HepG2 (cell line): ENCODE measurements around the gene ERC1. TPM values are rescaled to one million over a fixed set of nuclear protein-coding genes. Genes with fewer than 3 reads are reported as not detected.

Experiments used
- ATAC-seq: fragments of 200-7000 bp; cut with Tn5 transposase; 3 replicates; pipeline ENCODE4 v1.9.1; 2020; ENCODE audit warnings: mild to moderate bottlenecking, moderate library complexity
- BruUV-seq: library from RNA; stranded (reverse); fragments of 400-500 nt; replicated peaks from 2 replicates; lab custom pipeline; 2021; lab: Mats Ljungman, UMichigan
- CTCF ChIA-PET: fragments of 300-600 bp; formaldehyde crosslinking; extraction: SDS; loops from one replicate; lab custom pipeline; 2021; ENCODE audit warnings: low total read pairs, inconsistent platforms, low intra/inter-chr PET ratio; lab: Yijun Ruan, JAX
- POLR2A ChIA-PET: fragments of 350-600 bp; sonication (Branson Sonifier 250); formaldehyde crosslinking; loops from one replicate; lab custom pipeline; 2020; ENCODE audit warnings: antibody characterized with exemption, inconsistent platforms; lab: Yijun Ruan, JAX
- DNase-seq: peaks from one replicate; pipeline ENCODE4 v3.0.0-alpha.2; 2015; ENCODE audit warnings: low spot score
- FAIRE-seq: peaks from 3 replicates; lab custom pipeline; 2011; peaks lifted over from hg19 to GRCh38; lab: Jason Lieb, UNC
- H2AFZ ChIP-seq: one replicate; pipeline ENCODE4 v1.6.1; 2011; ENCODE audit warnings: low read length, inconsistent platforms
- H3K27ac ChIP-seq: fragments of 300-600 bp; 3 replicates; pipeline ENCODE4 v1.8.0; 2011; ENCODE audit warnings: mixed run types, mild to moderate bottlenecking, mixed read lengths, low read length, inconsistent platforms; ENCODE audit not compliant: insufficient read depth; ENCODE audit errors: extremely low read length
- H3K27me3 ChIP-seq, 2 experiments: fragments of 200-600 bp in 1 of 2; 2 replicates in 1 of 2; 3 replicates in 1 of 2; pipeline versions ENCODE4 v1.6.0 to v1.8.0; 2011; ENCODE audit warnings: low read length in 2 of 2, mild to moderate bottlenecking in 2 of 2, moderate library complexity in 2 of 2, inconsistent platforms in 1 of 2; ENCODE audit not compliant: insufficient read depth in 2 of 2, control insufficient read depth in 1 of 2
- H3K36me3 ChIP-seq, 2 experiments: fragments of 200-600 bp in 1 of 2; replicated peaks in 1 of 2; 2 replicates in 1 of 2; 3 replicates in 1 of 2; pipeline versions ENCODE4 v1.5.1 to v1.8.0; 2011; ENCODE audit warnings: low read length in 2 of 2, inconsistent platforms in 1 of 2; ENCODE audit not compliant: insufficient read depth in 2 of 2, control insufficient read depth in 1 of 2
- H3K4me1 ChIP-seq: 2 replicates; pipeline ENCODE4 v1.5.1; 2012; ENCODE audit warnings: low read length, inconsistent platforms; ENCODE audit not compliant: insufficient read depth
- H3K4me2 ChIP-seq: 2 replicates; pipeline ENCODE4 v1.6.0; 2011; ENCODE audit warnings: low read depth, low read length, inconsistent platforms
- H3K4me3 ChIP-seq, 3 experiments: fragments of 200-600 bp in 1 of 3; sonication (generic), shearing (Covaris generic) in 1 of 3; replicated peaks in 1 of 3; 2 replicates each; pipeline ENCODE4 v1.5.1; 2011 to 2016; ENCODE audit warnings: low read length in 3 of 3, inconsistent platforms in 2 of 3, low read depth in 2 of 3, mild to moderate bottlenecking in 2 of 3, control low read depth in 1 of 3, mixed read lengths in 1 of 3; ENCODE audit not compliant: insufficient read depth in 1 of 3
- H3K79me2 ChIP-seq: one replicate; pipeline ENCODE4 v1.6.1; 2011; ENCODE audit warnings: low read length, inconsistent platforms; ENCODE audit not compliant: insufficient read depth
- H3K9ac ChIP-seq: 2 replicates; pipeline ENCODE4 v1.6.0; 2011; ENCODE audit warnings: mild to moderate bottlenecking, low read depth, low read length, inconsistent platforms; ENCODE audit not compliant: insufficient read depth
- H3K9me3 ChIP-seq: 2 replicates; pipeline ENCODE4 v1.5.1; 2012; ENCODE audit warnings: mild to moderate bottlenecking, low read length
- H4K20me1 ChIP-seq: 2 replicates; pipeline ENCODE4 v1.6.0; 2011; ENCODE audit warnings: inconsistent platforms, mild to moderate bottlenecking, low read length, moderate library complexity; ENCODE audit not compliant: insufficient read depth
- ATF2 ChIP-seq: sonication (generic); formaldehyde crosslinking; IDR thresholded peaks from 2 replicates; pipeline ENCODE4 v1.4.0; 2020; ENCODE audit warnings: missing genetic modification reagents
- ATF7-NPFF ChIP-seq: sonication (generic); formaldehyde crosslinking; IDR thresholded peaks from 2 replicates; pipeline ENCODE4 v1.8.1; 2023; ENCODE audit warnings: mild to moderate bottlenecking, low read depth, missing genetic modification reagents, moderate library complexity
- REL ChIP-seq: sonication (generic); formaldehyde crosslinking; conservative IDR thresholded peaks from 2 replicates; pipeline ENCODE4 v1.8.0; 2022; ENCODE audit warnings: mild to moderate bottlenecking, missing genetic modification reagents, moderate library complexity
- SNRNP70 ChIP-seq: fragments of 200-400 bp; formaldehyde crosslinking; IDR thresholded peaks from 2 replicates; pipeline ENCODE4 v1.6.1; 2017; ENCODE audit warnings: mild to moderate bottlenecking, low read depth, low read length, moderate library complexity
- SRF ChIP-seq: IDR thresholded peaks from 2 replicates; pipeline ENCODE4 v1.6.1; 2011; ENCODE audit warnings: mild to moderate bottlenecking, low read depth, low read length, moderate library complexity
- TCF7 ChIP-seq: sonication (generic); IDR thresholded peaks from 2 replicates; pipeline ENCODE4 v1.6.1; 2016; ENCODE audit warnings: antibody characterized with exemption, low read depth
- ZBTB3 ChIP-seq: sonication (generic); formaldehyde crosslinking; IDR thresholded peaks from 2 replicates; pipeline ENCODE4 v1.4.0; 2020; ENCODE audit warnings: low read depth, mild to moderate bottlenecking, moderate library complexity, missing genetic modification reagents, borderline replicate concordance
- ZC3H13 ChIP-seq: sonication (generic); formaldehyde crosslinking; IDR thresholded peaks from 2 replicates; pipeline ENCODE4 v1.8.1; 2023; ENCODE audit warnings: mild to moderate bottlenecking, missing genetic modification reagents, moderate library complexity
- ZNF280D ChIP-seq: sonication (generic); formaldehyde crosslinking; IDR thresholded peaks from 2 replicates; pipeline ENCODE4 v1.5.1; 2020; ENCODE audit warnings: mild to moderate bottlenecking, missing genetic modification reagents
- ZNF501 ChIP-seq: sonication (generic); formaldehyde crosslinking; IDR thresholded peaks from 2 replicates; pipeline ENCODE4 v1.5.1; 2020; ENCODE audit warnings: mild to moderate bottlenecking, moderate library complexity, missing genetic modification reagents
- WGBS: methylation state at CpG from one replicate; pipeline ENCODE4 v1.1.6; 2017; ENCODE audit warnings: low lambda C conversion rate; 5-methylcytosine and 5-hydroxymethylcytosine counted together
- in situ Hi-C: cut with HindIII; loops from 2 replicates; pipeline ENCODE4 v1.10.0; 2017; ENCODE audit warnings: low pct_unique_long_range_greater_than_20kb; ENCODE audit not compliant: extremely low pct_ligation_motif_present
- intact Hi-C: fragments of 100-400 bp; cut with micrococcal nuclease; formaldehyde crosslinking; loops from one replicate; pipeline ENCODE4 v1.10.0; 2022; ENCODE audit not compliant: unreplicated experiment
- polyA plus RNA-seq, 8 experiments: library from polyadenylated mRNA; depleted of rRNA in 3 of 8; stranded (reverse) in 7 of 8; unstranded in 1 of 8; fragments of >200 nt; fragmentation: Illumina TruSeq in 4 of 8; extraction: Trizol in 4 of 8; gene quantifications; 2 replicates each; pipeline versions ENCODE4 v1.2.1 to v1.2.3, GENCODE V29; 2011 to 2016; ENCODE audit warnings: low read depth in 4 of 8, missing spikeins in 1 of 8, mixed read lengths in 1 of 8; ENCODE audit not compliant: insufficient read depth in 1 of 8
- total RNA-seq, 5 experiments: library from RNA; depleted of rRNA; stranded (reverse); fragments of >200 nt; fragmentation: Illumina TruSeq; extraction: Trizol; gene quantifications; 2 replicates each; pipeline ENCODE4 v1.2.3, GENCODE V29; 2016; ENCODE audit warnings: low read depth in 1 of 5

The ERC1 gene
- total and polyA plus RNA-seq, 2 of the 13 experiments (the other 11 are each of a cell fraction or from before 2014, with no cell fraction given) = 6.1 to 12.4 TPM

GRCh38 chr12:1419849-1420371, 428.9 kb downstream of the ERC1 start:
- no peak for ATAC-seq
- Histone ChIP-seq H3K9ac (no peak overlapping the region), H3K27me3 (no peaks in the 10 kb centered on the region), H3K4me2 (no peak overlapping the region)
- intact Hi-C loops = no loop called here
- CTCF ChIA-PET = no interaction called here
- no peak for DNase-seq
- POLR2A ChIA-PET = no interaction called here
- TF ChIP-seq ZBTB3 (CRISPR knock-in tag) (no peak), REL (CRISPR knock-in tag) (no peak)
- TF ChIP-seq, all 625 proteins: peak for 0
- no peak overlapping the region for H3K4me3 ChIP-seq
- BruUV-seq = no TSS peak
- H4K20me1 ChIP-seq = no peaks in the 10 kb centered on the region
- peaks cover 8% of the 10 kb centered on the region; the same call in 1 of the 2 replicates for H3K4me1 ChIP-seq
- no peak for FAIRE-seq
- H3K9me3 ChIP-seq = peaks cover 21% of the 10 kb centered on the region
- 100% methylated on average over 1 of the region's 1 CpG for WGBS
- in situ Hi-C loops = no loop called here
- H3K79me2 ChIP-seq = no peaks in the 10 kb centered on the region
- peaks cover 0 to 8% of the 10 kb centered on the region in 2 experiments; a peak in 1 of 5 replicates for H3K36me3 ChIP-seq
- no peak overlapping the region for H2AFZ ChIP-seq
- H3K27ac ChIP-seq = no peak overlapping the region

- ChIA-PET CTCF (no interaction called here), POLR2A (no interaction called here)
- Histone ChIP-seq H3K27me3 (no peaks in the 10 kb centered on the region), H3K4me2 (no peak overlapping the region), H2AFZ (no peak overlapping the region), H3K36me3 (peaks cover 0 to 8% of the 10 kb centered on the region in 2 experiments; a peak in 1 of 5 replicates), H4K20me1 (no peaks in the 10 kb centered on the region), H3K9ac (no peak overlapping the region), H3K4me3 (no peak overlapping the region), H3K9me3 (peaks cover 21% of the 10 kb centered on the region), H3K4me1 (peaks cover 8% of the 10 kb centered on the region; the same call in 1 of the 2 replicates), H3K27ac (no peak overlapping the region), H3K79me2 (no peaks in the 10 kb centered on the region)
- ATAC-seq = no peak
- DNase-seq = no peak
- WGBS = 96% methylated on average over 11 of the region's 11 CpGs
- intact Hi-C loops = no loop called here
- FAIRE-seq = no peak
- in situ Hi-C loops = no loop called here
- BruUV-seq = no TSS peak
- no peak for TF ChIP-seq ATF2
- TF ChIP-seq TCF7 = no peak
- no peak for TF ChIP-seq ZC3H13 (CRISPR knock-in tag)
- no peak for TF ChIP-seq SNRNP70
- no peak for TF ChIP-seq SRF
- 0 out of 2 replicates have a peak, but pooled peaks have one; percentile 44 for TF ChIP-seq ZNF280D (CRISPR knock-in tag)
- no peak for TF ChIP-seq ZNF501 (CRISPR knock-in tag)
- no peak for TF ChIP-seq ATF7-NPFF
These were observed 430.2 kb downstream of the ERC1 start for GRCh38 chr12:1421091-1421846.
